Activated T-cell treated with anti-CD3 and anti-CD28 coated beads for 4 hours (primary cell): ENCODE data around the gene PITRM1.
"Not testable (repeated sequence)": the region's sequence is repeated elsewhere in the genome, so short reads cannot be mapped to it uniquely, and the experiment has no call there.

Experiments used
- DNase-seq: peaks from one replicate; pipeline ENCODE4 v3.0.0-alpha.2; 2020

The PITRM1 gene

DNA sequence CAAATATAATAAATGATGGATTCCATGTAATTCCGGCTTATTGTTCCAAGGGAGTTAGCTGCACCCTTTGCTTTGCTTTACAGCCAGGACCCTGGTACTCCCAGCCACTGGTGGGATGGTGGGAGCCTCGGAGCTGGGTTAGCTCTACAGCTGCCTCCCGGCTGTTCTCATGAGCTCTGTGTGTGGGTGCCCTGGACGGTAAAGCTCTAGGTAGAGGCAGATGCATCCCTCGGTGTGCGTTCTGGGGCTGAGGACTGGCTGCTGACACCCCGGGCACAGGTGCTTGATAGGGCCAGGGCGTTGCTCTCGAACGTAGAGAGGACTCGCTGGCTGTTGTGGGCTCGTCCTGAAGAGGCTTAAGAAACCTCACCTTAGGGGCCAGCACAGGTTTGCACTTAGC lies 55.1 kb downstream of the PITRM1 start:
- DNase-seq = no peak

DNA sequence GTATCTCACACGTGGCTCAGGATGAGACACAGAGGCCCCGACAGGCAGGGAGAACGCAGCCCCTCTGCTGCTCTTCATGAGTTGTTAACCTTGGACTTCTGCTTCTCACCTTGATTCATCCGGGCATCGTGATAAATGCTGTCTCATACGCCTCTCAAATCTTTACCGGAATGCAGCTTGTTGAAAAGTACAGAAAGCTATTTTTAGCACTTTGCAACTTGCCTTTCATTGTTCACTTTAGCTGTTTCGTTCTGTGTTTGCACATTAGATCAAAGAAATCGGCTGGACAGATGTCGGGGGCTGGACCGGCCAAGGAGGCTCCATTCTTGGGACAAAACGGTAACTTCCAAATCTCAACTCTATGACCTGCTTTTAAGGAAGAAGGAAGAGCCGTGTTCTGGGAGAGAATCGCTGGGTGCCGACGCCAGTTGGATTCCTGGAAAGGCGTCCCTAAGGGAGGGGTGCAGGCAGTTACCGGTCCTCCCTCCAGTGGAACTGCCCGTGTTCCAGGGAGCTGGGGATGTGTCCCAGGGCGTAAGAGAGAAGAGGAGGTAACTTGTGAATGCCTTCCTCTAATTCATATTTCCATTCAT lies 56.0 kb downstream of the PITRM1 start:
- DNase-seq = no peak

DNA sequence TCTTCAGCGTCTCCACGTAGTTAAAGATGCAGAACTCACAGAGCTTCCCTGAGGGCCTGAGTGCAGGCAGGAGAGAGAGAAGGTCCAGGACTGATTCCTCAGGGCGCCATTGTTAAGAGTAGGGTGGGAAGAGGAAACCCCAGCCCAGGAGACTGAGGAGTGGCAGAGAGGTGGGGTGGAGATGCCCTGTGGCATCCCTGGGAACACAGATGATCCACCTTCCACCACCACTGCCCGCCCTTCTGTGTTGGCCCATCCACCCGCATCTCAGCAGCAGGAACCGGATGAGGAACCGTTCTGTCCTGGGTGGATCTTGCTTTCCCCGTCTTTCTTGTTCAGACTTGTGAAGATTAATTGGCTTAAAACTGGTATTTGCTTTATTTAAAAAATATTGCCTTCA lies 56.9 kb downstream of the PITRM1 start:
- no peak for DNase-seq

DNA sequence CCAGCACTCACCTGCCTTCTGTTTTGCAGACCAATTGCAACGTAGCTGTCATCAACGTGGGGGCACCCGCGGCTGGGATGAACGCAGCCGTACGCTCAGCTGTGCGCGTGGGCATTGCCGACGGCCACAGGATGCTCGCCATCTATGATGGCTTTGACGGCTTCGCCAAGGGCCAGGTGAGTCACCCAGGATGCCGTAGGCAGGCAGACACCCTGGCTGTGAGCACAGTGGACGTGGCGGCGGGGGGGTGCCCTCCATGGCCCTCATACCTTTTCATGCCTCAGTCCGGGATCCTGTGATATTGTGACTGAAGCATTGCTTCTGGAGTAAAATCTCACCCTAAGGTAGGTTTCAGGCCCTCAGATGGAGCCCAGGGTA lies 59.2 kb downstream of the PITRM1 start:
- DNase-seq = no peak

DNA sequence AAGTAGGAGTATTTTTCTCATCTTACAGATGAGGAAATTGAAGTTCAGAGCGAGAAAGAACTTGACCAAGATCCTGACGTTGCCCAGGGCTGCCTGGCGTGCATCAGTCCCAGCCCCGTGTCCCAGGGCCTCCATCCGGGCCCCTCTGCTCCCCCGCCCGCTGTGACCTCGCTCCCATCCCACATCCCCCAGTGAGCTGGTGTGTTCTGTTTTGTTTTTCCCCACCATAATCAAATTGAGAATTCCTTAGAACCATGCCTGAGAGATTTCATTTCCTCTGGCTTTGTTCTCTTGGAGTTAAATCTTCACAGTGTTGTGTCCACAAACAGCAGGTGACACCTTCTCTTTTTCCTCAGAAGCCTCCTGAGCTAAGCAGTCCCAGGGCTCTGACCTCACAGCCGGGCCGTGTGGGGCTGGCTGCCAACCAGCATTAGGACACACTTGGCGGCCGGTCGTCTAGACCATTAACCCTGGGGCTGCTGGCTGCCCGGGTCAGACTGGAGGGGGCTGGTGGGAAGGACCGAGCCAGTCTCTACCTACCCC lies 60.9 kb downstream of the PITRM1 start:
- no peak for DNase-seq

DNA sequence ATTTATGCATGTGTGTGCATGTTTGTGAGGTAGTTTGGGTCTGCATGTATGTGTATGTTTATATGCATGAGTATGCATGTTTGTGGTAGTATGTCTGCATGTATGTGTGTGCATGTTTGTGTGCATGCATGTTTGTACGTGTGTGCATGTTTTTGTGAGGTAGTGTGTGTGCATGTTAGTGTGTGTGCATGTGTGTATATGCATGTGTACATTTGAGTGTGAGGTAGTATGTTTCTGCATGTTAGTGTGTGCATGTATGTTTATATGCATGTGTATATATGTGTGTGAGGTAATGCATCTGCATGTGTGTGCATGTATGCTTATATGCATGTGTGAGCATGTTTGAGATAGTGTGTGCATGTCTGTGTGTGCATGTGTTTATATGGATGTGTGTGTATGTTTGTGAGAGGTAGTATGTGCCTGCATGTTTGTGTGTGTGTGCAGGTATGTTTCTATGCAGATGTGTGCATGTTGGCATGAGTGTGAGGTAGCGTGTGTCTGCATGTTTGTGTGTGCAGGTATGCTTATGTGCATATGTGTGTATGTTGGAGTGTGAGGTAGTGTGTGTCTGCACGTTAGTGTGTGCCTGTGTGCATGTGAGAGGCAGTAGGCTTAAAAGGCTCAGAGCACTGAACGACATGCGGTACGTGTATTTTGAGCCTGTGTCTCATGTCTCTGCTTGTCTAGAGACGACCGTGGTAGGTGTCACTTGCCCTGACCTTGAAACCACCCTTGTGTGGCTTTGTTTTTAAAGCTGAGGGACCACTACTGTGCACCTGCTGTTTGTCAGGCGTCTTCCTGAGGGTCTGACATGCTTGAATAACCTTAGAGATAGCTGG lies 61.6 kb downstream of the PITRM1 start:
- no peak for DNase-seq

DNA sequence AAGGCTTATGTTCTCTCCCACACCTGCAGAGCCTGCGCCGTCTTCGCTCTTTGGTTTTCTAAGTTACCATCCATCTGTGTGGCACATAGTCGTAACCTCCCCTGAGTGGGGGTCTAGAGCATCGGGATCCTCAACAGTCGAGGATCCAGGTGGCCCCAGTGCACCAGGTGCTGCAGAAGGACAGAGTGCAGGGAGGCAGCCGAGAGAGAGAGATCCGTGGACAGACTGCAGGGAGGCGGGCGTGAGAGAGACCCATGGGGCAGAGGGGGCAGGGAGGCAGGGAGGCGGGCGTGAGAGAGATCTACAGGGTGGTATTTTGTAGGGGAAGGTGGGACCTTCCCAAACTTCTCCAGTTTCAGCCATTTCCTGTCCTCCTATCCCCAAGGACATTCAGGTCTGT lies 62.9 kb downstream of the PITRM1 start:
- DNase-seq = no peak

DNA sequence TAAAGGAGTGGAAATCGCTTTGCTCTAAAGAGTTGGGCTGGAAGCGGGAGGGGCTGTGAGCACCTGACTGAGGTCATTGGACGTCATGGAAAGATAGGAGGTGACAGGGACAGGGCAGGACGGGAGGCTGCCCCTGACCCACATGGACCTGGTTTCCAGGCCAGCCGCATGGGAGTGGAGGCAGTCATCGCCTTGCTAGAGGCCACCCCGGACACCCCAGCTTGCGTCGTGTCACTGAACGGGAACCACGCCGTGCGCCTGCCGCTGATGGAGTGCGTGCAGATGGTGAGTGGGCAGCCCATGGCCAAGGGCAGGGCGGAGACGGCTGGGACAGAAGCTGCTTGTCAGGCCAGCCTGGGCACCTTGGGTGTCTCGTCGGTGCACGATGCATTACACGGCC lies 63.4 kb downstream of the PITRM1 start:
- DNase-seq = no peak

DNA sequence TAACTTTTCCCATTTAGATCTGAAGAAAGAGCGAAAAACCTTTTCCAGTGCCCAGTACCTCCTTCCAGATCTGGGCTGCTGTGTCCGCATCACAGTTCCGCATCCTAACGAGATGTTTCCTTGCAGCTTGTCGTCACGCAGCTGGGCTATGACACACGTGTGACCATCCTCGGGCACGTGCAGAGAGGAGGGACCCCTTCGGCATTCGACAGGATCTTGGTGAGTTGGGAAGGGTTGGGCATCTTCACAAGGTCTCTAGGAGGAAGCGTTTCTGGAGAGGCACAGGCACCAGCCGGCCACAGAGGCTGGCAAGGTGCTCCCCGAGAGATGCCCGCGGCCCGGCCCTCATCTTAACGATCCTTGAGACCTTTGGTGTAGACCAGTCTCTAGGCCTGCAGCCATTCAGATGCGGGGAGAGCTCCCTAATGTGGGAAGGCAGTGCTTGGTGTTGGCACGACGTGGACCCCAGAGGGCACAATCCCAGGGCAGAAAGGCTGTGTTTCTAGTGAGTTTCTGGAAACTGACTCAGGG lies 63.9 kb downstream of the PITRM1 start:
- no peak for DNase-seq

DNA sequence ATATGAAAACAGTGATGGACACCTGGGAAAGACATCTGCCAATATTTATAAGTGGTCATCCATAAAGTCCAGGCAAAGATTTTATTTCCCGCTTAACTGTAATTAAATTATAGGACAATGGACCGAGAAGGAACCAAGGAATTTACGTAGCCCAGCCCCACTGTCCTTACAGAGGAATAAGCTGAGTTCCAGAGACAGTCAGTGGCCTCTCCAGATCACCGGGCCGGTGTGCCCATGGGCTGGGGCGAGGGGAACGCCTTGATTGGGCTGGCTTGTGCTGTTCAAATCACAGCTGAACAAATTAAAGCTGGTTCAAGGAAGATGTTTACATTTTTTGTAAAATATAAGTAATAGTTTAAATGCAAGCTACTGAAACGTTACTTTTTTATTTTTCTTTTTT lies 64.5 kb downstream of the PITRM1 start:
- DNase-seq = no peak

DNA sequence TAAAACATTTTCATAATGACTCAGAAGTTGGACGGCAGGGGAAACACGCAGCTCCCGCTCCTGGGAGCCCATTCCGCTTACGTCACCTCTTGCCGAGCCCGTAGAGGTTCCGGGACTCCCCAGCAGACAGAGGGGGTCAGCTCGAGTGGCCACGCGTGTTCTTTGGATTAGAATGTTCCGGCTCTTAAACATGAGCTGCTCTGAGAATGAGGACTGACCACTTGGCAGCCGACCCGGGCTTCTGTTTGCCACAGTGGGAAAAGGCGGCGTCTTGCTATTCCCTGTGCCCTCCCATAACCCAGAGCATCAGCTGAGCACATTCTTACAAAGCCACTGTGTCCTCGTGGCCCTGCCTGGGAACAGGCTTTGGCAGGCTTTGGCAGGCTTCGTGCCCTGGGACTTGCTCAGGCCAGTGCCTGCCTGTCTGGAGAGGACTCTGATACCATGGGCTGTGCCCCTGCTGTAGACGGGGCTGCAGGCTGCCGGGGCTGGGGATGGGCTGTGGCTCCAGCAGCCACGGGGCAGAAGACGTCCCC lies 65.1 kb downstream of the PITRM1 start:
- DNase-seq = no peak

DNA sequence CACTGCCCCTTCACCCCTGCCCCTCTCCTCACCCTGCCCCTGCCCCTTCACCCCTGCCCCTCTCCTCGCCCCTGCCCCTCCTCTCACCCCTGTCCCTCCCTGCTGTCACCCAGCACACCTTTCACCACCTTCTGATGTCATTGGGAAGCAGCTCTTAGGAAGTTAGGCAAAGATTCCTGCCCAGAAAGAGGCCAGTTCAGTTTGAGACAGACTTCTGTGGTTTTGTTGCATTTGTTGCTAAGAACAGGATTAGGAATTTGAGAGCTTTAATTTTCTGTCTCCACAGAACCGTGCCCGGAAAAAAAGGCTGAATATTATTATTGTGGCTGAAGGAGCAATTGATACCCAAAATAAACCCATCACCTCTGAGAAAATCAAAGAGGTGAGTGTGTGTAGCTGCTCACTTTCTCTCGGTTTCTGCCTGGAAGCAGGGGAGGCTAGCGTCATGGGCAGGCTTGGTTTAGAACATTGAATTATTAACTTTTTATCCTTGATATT lies 65.6 kb downstream of the PITRM1 start:
- DNase-seq = no peak

DNA sequence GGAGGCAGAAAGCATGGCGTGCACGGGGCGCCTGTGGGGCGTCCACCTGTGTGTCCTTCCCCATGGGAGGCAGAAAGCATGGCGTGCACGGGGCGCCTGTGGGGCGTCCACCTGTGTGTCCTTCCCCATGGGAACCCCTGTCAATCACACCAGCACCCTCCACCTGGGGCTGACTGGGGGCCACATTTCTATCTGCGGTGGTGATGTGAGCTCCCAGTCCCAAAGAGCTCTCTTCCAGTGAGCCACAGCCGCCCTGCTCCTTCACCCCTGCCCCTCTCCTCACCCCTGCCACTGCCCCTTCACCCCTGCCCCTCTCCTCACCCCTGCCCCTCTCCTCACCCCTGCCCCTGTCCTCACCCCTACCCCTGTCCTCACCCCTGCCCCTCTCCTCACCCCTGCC lies 66.3 kb downstream of the PITRM1 start:
- DNase-seq = not testable (repeated sequence)

DNA sequence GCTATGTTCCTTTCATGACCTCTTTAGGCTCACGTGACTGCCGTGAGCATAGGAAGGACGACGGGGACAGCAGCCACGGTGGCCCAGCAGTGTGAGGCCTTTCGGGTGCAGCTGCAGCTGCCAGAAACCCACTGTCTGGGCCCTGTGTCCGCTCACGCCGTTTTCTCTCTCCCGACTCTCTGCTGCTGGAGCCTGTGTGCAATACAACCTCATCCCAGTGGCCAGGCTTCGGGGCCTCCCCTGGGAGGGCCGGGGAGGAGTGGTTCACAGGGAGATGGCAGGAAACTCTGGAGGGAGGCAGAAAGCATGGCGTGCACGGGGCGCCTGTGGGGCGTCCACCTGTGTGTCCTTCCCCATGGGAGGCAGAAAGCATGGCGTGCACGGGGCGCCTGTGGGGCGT lies 66.7 kb downstream of the PITRM1 start:
- DNase-seq = no peak

DNA sequence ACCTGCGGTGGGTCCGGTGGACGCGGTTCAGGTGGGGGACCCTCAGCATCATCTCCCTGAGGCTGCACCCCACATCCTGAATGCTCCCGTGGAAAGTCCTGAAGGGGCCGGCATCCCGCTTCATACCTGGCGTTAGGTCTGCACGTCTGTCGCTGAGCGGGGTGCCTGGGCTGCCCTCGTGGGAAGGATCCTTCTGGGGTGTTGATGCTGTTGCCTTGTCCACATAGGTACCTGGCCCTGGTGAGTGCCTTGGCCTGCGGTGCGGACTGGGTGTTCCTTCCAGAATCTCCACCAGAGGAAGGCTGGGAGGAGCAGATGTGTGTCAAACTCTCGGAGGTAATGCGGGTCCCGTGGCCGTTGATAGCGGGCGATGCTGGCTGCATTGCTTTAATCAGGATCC lies 67.4 kb downstream of the PITRM1 start:
- no peak for DNase-seq

DNA sequence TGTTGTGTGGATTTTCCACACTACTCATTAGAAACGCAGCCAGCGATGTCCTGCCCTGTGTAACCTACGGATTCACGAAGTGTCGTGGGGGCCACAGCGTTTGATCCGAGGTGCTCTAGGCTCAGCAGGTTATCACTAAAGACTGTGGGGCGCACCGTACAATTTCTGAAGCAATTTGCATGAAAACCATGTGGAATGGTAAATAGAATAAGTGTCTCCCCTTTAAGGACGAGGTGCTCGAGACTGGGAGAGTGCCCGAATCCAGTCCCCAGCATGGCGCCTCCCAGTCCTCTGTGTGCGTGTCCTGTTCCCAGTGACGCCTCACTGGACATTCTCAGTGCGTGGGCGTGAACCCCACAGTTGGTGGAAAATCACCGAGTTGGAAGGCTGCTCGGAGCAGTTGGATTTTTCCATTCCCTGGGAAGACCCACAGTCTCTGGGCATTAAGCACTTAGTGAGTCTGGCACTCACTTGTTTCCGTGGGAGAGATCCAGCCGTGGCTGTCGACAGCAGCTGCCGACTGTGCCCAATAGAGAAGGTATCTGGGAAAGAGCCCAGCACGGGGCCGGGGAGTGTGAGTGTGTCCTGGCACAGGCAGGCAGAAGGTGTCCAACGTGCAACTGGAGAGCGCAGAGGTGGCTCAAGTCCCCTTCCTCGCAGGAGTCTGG lies 68.2 kb downstream of the PITRM1 start:
- DNase-seq = no peak

DNA sequence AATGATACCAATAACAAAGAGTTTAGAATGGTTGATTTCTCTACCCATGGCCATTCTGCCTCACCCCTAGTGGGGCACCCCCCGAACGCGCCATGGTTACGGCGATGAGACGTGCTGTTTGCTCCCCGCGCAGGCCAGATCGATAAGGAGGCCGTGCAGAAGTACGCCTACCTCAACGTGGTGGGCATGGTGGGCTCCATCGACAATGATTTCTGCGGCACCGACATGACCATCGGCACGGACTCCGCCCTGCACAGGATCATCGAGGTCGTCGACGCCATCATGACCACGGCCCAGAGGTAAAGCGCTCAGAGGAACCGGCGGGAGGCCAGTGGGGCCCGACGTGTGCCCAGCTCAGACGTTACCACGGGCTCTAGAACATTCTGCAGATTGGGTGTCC lies 68.9 kb downstream of the PITRM1 start:
- DNase-seq = no peak

DNA sequence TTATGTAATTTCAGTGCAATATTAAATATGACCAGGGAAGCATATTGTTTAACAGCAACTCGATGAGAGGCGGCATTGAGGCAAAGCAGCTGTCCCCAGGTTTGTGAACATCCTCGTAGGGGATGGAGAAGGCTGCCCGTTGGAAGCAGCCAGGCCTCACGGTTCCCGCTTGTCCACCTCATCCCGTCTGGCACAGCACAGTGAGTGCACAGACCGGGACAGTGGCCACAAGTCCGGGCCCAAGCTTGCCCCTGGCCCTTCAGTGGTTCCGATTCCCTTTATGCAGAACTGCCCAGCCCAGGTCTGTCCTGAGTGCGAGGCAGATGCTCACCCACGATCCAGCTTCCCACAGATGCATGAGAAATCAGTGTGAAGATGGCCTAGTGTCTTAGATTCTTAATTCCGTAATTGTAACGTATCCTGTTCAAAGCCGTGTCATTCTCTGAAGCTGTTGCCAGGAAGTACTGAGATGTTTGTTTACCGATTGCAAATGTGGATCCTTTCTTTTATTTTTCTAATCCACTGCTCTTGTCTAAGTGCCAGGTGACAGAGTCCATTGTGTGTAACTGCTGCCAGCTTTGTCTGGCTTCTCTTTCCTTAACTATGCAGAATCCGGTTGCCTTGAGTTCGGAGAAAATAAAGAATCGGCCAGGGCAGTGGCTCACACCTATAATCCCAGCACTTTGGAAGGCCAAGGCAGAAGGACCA lies 69.7 kb downstream of the PITRM1 start:
- no peak for DNase-seq

DNA sequence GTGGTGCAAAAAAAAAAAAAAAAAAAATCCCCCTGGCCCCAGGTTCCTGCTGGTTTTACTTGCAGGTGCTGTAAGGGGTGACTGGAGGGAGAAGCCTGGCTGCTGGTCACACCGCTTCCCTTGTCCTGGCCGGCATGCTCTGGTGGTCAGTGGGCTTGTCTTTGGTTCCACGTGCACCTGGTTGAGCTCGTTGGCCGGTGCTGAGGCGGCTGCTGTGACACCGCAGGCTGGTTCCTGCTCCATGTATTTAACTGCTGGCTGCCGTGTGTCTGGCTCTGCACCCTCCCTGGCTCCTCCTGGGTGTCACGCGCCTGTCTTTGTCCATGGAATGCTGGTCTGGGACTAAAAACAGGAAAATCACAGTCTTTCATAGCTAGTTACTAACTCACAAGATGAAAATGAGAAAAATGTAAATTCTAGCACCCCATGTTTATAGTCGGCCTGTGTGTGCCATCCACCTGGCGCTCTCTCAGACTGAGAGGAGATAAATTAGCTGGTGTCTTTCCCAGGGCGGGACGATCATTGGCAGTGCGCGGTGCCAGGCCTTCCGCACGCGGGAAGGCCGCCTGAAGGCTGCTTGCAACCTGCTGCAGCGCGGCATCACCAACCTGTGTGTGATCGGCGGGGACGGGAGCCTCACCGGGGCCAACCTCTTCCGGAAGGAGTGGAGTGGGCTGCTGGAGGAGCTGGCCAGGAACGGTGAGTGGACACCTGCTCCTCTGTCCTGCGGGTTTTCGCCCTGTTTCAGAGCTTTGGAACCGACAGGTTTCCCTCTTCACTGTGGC lies 71.5 kb downstream of the PITRM1 start:
- DNase-seq = no peak

DNA sequence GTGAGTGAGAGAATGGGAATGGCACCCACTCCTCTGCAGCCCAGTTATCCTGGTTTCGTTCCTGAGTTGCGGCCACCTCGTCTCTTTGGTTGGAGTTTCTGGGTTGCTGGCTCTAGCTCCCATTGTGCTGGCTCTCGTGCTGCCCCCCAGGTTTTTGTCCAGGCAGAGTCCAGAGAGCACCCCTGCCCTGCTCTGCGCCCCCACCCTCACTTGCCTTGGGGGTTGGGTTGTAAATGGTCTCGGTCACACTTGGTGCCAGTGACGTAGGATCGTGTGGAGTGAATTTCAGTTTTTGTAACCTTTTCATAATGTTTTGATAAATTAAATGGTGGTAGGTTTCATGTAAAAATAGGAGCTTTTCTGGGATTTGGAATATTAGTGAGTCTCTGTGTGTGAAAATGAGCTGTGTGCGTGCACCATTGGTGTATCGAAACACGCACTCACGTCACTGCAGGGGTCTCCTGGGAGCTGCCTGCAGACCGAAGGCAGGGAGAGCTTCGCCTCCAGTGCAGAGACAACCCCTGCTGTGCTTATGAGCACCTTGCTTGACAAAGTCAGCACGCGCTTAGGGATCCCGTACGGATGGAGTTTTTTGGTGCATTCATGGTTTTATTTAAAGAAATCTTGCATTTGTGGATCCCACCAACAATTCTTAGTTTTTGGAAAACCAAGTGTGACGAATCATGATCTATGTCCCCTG lies 72.3 kb downstream of the PITRM1 start:
- no peak for DNase-seq
